GM18951 (cell line): ENCODE results near the gene GSK3A.
A peak's percentile ranks its signal among the peaks of the same experiment; 100 is the strongest.
"Not testable (repeated sequence)": the region's sequence is repeated elsewhere in the genome, so short reads cannot be mapped to it uniquely, and the experiment has no call there.

Experiments
- POLR2A ChIP-seq: IDR thresholded peaks from 4 replicates; pipeline ENCODE4 v1.6.1; 2011; ENCODE audit warnings: mild to moderate bottlenecking; ENCODE audit not compliant: insufficient read length, insufficient read depth; ENCODE audit errors: extremely low read depth
- in situ Hi-C: fragments of 300-500 bp; cut with MboI; formaldehyde crosslinking; loops from one replicate; pipeline ENCODE4 v1.12.0; 2022; ENCODE audit warnings: low sequenced_read_pairs, mixed read lengths, inconsistent platforms; ENCODE audit not compliant: unreplicated experiment

Gene GSK3A

DNA sequence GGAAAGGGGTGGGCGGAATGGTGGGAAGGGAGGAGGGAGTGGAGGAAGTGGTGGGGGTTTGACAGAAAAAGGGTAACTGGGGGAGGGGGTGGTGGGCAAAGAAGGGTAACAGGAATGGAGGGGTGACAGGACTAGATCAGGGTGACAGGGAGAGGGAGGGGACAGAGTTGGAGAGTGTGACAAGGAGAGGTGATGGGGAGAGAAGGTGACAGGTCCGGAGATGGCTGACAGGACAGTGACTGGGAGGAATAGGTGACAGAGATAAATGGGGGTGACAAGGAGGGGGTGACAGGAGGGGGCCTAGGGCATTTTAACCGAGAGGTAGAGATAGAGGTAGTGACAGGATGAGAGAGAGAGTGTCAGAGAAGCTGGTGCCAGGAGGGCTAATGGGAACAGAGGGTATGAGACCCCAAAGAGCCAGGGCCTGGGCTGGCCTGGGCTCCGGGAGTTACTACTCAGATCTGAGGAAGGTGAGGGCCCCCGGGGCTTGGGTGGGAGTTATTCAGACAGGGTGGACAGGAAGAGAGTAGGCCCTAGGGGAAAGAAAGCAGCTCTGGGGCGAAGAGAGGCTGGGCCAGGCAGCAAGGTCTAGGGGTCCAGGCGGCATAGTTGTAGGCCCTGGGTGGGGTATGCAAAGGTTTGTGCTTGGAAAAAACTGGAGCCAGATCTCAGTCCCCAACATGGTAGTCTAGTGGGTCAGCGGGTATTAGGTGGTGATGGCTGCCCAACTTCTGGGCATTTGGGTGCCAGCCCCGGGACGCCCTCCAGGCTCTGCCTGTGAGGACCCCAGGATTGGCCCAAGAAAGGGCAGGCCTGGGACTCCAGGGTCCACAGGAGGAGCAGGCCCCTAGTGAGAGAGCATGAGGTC lies 27.3 kb upstream of the GSK3A start:
- TF ChIP-seq POLR2A, result no peak
- in situ Hi-C loops, result no loop called here

GRCh38 chr19:42268704-42269477 lies 26.5 kb upstream of the GSK3A start, which contains the start of gene CIC:
CIC (plus strand) TSS chr19:42269252; CDS start chr19:42271784, 2,532 bp downstream.
- in situ Hi-C loops, result no loop called here
- TF ChIP-seq POLR2A, result no peak

- peak; percentile 64 for TF ChIP-seq POLR2A
- in situ Hi-C loops, result no loop called here
These were observed 25.8 kb upstream of the GSK3A start for GRCh38 chr19:42268142-42268703.

DNA sequence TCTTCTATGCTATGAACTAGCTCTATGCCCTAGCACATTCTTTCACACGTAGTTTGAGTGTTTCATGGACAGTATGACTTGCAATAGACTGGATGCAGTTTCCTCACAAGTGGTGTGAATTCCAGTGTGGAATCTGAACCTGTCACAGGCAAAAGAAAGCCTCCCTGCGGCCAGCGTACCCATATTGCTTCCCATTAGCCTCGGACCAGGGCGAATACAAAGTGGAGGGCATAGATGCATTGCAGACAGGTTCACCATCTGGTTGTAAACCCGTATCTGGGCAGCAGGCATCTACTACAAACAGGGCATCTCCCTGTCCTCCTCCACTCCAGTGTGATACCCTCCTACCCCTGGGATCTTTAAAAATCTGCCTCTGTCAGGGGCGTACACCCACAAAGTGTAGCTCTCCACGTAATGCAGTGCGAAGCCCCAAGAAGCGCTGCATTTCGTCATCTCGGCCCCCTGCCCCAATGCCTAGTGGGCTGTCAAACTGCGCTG lies 25.3 kb upstream of the GSK3A start:
- TF ChIP-seq POLR2A, result no peak
- in situ Hi-C loops, result no loop called here

DNA sequence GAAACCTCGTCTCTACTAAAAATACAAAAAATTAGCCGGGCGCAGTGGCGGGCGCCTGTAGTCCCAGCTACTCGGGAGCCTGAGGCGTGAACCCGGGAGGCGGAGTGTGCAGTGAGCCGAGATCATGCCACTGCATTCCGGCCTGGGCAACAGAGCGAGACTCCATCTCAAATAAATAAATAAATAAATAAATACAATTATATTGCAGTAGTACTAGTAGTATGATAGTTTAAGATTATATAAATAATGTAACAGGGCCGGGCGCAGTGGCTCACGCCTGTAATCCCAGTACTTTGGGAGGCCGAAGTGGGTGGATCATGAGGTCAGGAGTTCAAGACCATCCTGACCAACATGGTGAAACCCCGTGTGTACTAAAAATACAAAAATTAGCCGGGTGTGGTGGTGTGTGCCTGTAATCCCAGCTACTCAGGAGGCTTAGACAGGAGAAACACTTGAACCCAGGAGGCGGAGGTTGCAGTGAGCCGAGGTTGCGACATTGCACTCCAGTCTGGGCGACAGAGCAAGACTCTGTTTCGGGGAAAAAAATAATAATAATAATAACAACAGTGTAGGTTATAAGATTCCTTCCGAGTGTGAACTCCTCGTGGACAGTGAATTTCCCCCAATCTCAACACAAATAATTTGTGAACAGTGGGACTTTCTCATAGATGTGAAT lies 24.7 kb upstream of the GSK3A start:
- in situ Hi-C loops, result not testable (repeated sequence)

DNA sequence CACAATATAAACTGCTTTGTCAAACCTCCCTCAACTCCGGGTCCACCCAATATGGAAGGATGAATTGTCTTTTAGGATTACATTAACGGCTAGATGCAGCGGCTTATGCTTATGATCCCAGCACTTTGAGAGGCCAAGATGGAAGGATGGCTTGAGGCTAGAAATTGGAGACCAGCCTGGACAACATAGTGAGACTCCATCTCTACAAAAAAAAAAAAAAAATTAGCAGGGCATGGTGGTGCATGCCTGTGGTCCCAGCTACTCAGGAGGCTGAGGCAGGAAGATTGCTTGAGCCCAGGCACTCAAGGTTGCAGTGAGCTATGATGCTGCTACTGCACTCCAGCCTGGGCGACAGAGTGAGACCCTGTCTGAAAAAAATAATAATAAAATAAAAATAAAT lies 23.7 kb upstream of the GSK3A start:
- in situ Hi-C loops, result not testable (repeated sequence)

GRCh38 chr19:42261763-42262162 lies 19.4 kb upstream of the GSK3A start:
- no peak for TF ChIP-seq POLR2A
- in situ Hi-C loops, result no loop called here

GRCh38 chr19:42257842-42258241 lies 15.4 kb upstream of the GSK3A start:
- in situ Hi-C loops, result not testable (repeated sequence)

GRCh38 chr19:42255766-42256745 lies 13.7 kb upstream of the GSK3A start:
- no peak for TF ChIP-seq POLR2A
- in situ Hi-C loops, result no loop called here

DNA sequence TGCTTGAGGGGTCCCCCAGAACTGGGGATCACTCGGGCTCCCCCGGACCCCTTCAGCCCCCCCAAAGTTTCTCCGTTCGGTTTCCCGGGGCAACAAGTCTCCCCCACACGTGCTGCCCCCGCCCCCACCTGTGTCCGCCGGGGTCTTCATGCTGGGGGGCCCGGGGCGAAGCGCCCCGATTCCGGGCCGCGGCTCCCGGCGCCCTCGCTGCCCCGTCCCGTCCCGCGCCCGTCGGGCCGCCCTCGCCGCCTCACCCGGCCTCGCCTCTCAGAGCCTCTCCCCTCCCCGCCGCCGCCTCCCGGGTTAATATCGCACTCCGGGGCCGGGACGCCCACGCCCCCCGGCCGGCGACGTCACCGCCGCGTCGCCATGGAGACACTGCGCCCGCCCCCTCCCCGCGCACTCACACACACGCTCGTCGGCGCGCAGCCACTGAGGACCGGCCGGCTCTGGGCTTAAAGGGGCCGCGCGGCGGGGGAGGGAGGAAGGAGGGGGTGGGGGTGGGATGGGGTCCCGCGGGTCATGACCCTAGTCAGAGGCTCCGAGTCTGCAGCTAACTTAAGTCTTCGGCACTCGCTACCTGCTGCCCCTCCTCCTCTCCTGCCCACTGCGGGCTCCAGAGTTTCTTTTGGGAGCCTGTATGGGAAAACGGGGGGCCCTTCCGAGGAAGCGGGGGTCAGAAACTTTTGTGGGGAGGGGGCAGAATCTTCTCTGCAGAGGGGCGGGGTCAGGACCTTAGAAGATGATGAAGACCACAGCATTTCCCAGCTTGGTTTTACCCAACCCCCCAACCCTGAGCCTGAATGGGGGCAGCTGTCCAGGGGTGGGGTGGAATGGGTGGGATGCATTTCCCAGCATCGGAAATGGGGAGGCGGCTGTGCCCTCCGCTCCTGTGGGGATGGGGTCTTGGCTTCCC lies 12.7 kb upstream of the GSK3A start, which contains the start of gene ERF:
TSS of gene ERF (minus strand) at position 279 of the 916 bp plus-strand sequence. CDS start at position 150, 129 bp downstream.
- peak; percentile 82 for TF ChIP-seq POLR2A
- in situ Hi-C loops, result no loop called here
